HepG2 (cell line): ENCODE results near the gene MYH7. TPM values are rescaled to one million over a fixed set of nuclear protein-coding genes. Genes with fewer than 3 reads are reported as not detected.

Experiments
- CBFB ChIP-seq: sonication (generic); formaldehyde crosslinking; IDR thresholded peaks from 2 replicates; pipeline ENCODE4 v1.4.0; 2020; ENCODE audit warnings: missing genetic modification reagents
- HMG20A ChIP-seq: IDR thresholded peaks from 2 replicates; pipeline ENCODE4 v1.6.1; 2016; ENCODE audit warnings: borderline replicate concordance
- KMT2B ChIP-seq: IDR thresholded peaks from 2 replicates; pipeline ENCODE4 v1.6.1; 2016; ENCODE audit warnings: missing genetic modification reagents, missing compliant biosample characterization
- SMARCC2 ChIP-seq: fragments of 450-650 bp; IDR thresholded peaks from 2 replicates; pipeline ENCODE4 v1.6.1; 2017; ENCODE audit warnings: antibody characterized with exemption, mild to moderate bottlenecking
- TMF1 ChIP-seq: sonication (generic); formaldehyde crosslinking; IDR thresholded peaks from 2 replicates; pipeline ENCODE4 v1.8.1; 2022; ENCODE audit warnings: low read depth, missing genetic modification reagents
- ZNF230 ChIP-seq: sonication (generic); formaldehyde crosslinking; IDR thresholded peaks from 2 replicates; pipeline ENCODE4 v1.4.0; 2020; ENCODE audit warnings: mild to moderate bottlenecking, missing genetic modification reagents
- ZNF367 ChIP-seq: sonication (generic); formaldehyde crosslinking; IDR thresholded peaks from 2 replicates; pipeline ENCODE4 v1.4.0; 2020; ENCODE audit warnings: missing genetic modification reagents, borderline replicate concordance
- ZNF451 ChIP-seq: sonication (generic); formaldehyde crosslinking; IDR thresholded peaks from 2 replicates; pipeline ENCODE4 v1.5.0; 2020; ENCODE audit warnings: mild to moderate bottlenecking, missing genetic modification reagents
- ZNF496 ChIP-seq: sonication (generic); formaldehyde crosslinking; IDR thresholded peaks from 2 replicates; pipeline ENCODE4 v1.8.1; 2023; ENCODE audit warnings: mild to moderate bottlenecking, moderate library complexity, missing genetic modification reagents; ENCODE audit not compliant: insufficient replicate concordance
- ZNF780A ChIP-seq: sonication (generic); formaldehyde crosslinking; IDR thresholded peaks from 2 replicates; pipeline ENCODE4 v1.8.0; 2022; ENCODE audit warnings: mild to moderate bottlenecking, missing genetic modification reagents, moderate library complexity
- ZNF891 ChIP-seq: sonication (generic); formaldehyde crosslinking; IDR thresholded peaks from 2 replicates; pipeline ENCODE4 v1.5.0; 2020; ENCODE audit warnings: mild to moderate bottlenecking, missing genetic modification reagents
- polyA plus RNA-seq, 8 experiments: library from polyadenylated mRNA; depleted of rRNA in 3 of 8; stranded (reverse) in 7 of 8; unstranded in 1 of 8; fragments of >200 nt; fragmentation: Illumina TruSeq in 4 of 8; extraction: Trizol in 4 of 8; gene quantifications; 2 replicates each; pipeline versions ENCODE4 v1.2.1 to v1.2.3, GENCODE V29; 2011 to 2016; ENCODE audit warnings: low read depth in 4 of 8, missing spikeins in 1 of 8, mixed read lengths in 1 of 8; ENCODE audit not compliant: insufficient read depth in 1 of 8
- total RNA-seq, 5 experiments: library from RNA; depleted of rRNA; stranded (reverse); fragments of >200 nt; fragmentation: Illumina TruSeq; extraction: Trizol; gene quantifications; 2 replicates each; pipeline ENCODE4 v1.2.3, GENCODE V29; 2016; ENCODE audit warnings: low read depth in 1 of 5
- TF ChIP-seq, protein P1 (sequence below): sonication (generic); formaldehyde crosslinking; conservative IDR thresholded peaks from 2 replicates; pipeline ENCODE4 v1.8.0; 2022; ENCODE audit warnings: missing genetic modification reagents
- TF ChIP-seq, protein P2 (sequence below): sonication (generic); formaldehyde crosslinking; IDR thresholded peaks from 2 replicates; pipeline ENCODE4 v1.4.0; 2020; ENCODE audit warnings: mild to moderate bottlenecking, missing genetic modification reagents
- TF ChIP-seq, protein P3 (sequence below): IDR thresholded peaks from 2 replicates; pipeline ENCODE4 v1.6.1; 2016; ENCODE audit warnings: low read depth
- TF ChIP-seq, protein P4 (sequence below): sonication (generic); formaldehyde crosslinking; IDR thresholded peaks from 2 replicates; pipeline ENCODE4 v1.5.1; 2020; ENCODE audit warnings: missing genetic modification reagents, mild to moderate bottlenecking, borderline replicate concordance
- TF ChIP-seq, protein P5 (sequence below): sonication (generic); formaldehyde crosslinking; conservative IDR thresholded peaks from 2 replicates; pipeline ENCODE4 v1.4.0; 2020; ENCODE audit warnings: missing genetic modification reagents
- TF ChIP-seq, protein P6 (sequence below): sonication (generic); formaldehyde crosslinking; IDR thresholded peaks from 2 replicates; pipeline ENCODE4 v1.4.0; 2020; ENCODE audit warnings: mild to moderate bottlenecking, missing genetic modification reagents

MYH7 gene
- total and polyA plus RNA-seq, 2 of the 13 experiments (the other 11 are each of a cell fraction or from before 2014, with no cell fraction given), result 0.04 TPM; not detected in 1

DNA sequence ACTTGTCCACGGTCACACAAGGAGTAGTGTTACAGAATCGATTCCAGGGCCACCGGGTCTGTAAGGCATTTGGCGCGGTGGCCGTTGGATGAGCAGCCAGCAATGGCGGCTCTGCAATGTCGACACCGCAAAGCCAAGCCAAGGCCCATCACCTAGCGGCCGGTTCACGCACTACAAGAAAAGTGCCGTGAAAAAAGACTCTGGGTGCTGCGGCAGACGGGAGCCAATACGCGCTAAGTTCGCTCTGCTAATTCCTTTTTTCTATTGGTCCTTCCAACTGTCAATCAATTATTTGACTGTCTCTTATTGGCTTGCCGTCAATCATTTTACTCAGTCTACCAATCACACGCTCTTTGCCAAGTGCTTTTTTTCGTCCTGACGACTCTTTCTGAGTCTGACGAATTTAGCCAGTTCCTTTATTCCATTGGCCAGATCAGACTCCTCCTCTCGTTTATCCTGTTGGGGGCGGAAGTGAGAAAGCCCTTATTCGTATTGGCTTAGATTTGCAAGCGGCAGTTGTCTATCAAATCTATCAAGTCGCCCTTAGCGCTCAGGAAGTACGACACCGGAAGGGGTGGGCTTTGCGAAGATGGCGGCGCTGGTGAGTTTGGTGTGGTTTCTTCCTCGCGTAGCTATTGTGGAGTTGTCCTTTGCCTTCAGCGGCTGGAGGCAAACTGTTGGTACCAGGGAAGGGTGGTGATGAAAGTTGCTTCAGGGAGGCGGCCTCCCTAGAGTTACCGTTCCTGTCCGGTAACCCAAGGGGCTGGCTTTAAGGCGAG lies 33.9 kb upstream of the MYH7 start, which contains the start of gene NGDN (continued):
- TF ChIP-seq, protein P1, sequence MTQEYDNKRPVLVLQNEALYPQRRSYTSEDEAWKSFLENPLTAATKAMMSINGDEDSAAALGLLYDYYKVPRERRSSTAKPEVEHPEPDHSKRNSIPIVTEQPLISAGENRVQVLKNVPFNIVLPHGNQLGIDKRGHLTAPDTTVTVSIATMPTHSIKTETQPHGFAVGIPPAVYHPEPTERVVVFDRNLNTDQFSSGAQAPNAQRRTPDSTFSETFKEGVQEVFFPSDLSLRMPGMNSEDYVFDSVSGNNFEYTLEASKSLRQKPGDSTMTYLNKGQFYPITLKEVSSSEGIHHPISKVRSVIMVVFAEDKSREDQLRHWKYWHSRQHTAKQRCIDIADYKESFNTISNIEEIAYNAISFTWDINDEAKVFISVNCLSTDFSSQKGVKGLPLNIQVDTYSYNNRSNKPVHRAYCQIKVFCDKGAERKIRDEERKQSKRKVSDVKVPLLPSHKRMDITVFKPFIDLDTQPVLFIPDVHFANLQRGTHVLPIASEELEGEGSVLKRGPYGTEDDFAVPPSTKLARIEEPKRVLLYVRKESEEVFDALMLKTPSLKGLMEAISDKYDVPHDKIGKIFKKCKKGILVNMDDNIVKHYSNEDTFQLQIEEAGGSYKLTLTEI (CRISPR knock-in tag), result no peak
- TF ChIP-seq, protein P2, sequence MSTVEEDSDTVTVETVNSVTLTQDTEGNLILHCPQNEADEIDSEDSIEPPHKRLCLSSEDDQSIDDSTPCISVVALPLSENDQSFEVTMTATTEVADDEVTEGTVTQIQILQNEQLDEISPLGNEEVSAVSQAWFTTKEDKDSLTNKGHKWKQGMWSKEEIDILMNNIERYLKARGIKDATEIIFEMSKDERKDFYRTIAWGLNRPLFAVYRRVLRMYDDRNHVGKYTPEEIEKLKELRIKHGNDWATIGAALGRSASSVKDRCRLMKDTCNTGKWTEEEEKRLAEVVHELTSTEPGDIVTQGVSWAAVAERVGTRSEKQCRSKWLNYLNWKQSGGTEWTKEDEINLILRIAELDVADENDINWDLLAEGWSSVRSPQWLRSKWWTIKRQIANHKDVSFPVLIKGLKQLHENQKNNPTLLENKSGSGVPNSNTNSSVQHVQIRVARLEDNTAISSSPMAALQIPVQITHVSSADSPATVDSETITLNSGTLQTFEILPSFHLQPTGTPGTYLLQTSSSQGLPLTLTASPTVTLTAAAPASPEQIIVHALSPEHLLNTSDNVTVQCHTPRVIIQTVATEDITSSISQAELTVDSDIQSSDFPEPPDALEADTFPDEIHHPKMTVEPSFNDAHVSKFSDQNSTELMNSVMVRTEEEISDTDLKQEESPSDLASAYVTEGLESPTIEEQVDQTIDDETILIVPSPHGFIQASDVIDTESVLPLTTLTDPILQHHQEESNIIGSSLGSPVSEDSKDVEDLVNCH, result peak; percentile 80; the same call in 1 of the 2 replicates
- TF ChIP-seq, protein P3, sequence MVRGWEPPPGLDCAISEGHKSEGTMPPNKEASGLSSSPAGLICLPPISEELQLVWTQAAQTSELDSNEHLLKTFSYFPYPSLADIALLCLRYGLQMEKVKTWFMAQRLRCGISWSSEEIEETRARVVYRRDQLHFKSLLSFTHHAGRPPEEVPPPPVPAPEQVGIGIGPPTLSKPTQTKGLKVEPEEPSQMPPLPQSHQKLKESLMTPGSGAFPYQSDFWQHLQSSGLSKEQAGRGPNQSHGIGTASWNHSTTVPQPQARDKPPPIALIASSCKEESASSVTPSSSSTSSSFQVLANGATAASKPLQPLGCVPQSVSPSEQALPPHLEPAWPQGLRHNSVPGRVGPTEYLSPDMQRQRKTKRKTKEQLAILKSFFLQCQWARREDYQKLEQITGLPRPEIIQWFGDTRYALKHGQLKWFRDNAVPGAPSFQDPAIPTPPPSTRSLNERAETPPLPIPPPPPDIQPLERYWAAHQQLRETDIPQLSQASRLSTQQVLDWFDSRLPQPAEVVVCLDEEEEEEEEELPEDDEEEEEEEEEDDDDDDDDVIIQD (CRISPR knock-in tag), result peak; percentile 100
- TF ChIP-seq ZNF367 (peak; percentile 88; the same call in 1 of the 2 replicates), CBFB (CRISPR knock-in tag) (peak; percentile 91), TMF1 (CRISPR knock-in tag) (peak; percentile 62), HMG20A (CRISPR knock-in tag) (no peak), ZNF230 (CRISPR knock-in tag) (peak; percentile 94), ZNF451 (CRISPR knock-in tag) (peak; percentile 91), ZNF891 (CRISPR knock-in tag) (peak; percentile 85; the same call in 1 of the 2 replicates), SMARCC2 (no peak), ZNF780A (CRISPR knock-in tag) (no peak), KMT2B (CRISPR knock-in tag) (peak; percentile 96), ZNF496 (CRISPR knock-in tag) (no peak)
- TF ChIP-seq, protein P4, sequence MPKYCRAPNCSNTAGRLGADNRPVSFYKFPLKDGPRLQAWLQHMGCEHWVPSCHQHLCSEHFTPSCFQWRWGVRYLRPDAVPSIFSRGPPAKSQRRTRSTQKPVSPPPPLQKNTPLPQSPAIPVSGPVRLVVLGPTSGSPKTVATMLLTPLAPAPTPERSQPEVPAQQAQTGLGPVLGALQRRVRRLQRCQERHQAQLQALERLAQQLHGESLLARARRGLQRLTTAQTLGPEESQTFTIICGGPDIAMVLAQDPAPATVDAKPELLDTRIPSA (CRISPR knock-in tag), result no peak
- TF ChIP-seq, protein P5, sequence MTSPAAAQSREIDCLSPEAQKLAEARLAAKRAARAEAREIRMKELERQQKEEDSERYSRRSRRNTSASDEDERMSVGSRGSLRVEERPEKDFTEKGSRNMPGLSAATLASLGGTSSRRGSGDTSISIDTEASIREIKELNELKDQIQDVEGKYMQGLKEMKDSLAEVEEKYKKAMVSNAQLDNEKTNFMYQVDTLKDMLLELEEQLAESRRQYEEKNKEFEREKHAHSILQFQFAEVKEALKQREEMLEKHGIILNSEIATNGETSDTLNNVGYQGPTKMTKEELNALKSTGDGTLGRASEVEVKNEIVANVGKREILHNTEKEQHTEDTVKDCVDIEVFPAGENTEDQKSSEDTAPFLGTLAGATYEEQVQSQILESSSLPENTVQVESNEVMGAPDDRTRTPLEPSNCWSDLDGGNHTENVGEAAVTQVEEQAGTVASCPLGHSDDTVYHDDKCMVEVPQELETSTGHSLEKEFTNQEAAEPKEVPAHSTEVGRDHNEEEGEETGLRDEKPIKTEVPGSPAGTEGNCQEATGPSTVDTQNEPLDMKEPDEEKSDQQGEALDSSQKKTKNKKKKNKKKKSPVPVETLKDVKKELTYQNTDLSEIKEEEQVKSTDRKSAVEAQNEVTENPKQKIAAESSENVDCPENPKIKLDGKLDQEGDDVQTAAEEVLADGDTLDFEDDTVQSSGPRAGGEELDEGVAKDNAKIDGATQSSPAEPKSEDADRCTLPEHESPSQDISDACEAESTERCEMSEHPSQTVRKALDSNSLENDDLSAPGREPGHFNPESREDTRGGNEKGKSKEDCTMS (CRISPR knock-in tag), result no peak
- TF ChIP-seq, protein P6, sequence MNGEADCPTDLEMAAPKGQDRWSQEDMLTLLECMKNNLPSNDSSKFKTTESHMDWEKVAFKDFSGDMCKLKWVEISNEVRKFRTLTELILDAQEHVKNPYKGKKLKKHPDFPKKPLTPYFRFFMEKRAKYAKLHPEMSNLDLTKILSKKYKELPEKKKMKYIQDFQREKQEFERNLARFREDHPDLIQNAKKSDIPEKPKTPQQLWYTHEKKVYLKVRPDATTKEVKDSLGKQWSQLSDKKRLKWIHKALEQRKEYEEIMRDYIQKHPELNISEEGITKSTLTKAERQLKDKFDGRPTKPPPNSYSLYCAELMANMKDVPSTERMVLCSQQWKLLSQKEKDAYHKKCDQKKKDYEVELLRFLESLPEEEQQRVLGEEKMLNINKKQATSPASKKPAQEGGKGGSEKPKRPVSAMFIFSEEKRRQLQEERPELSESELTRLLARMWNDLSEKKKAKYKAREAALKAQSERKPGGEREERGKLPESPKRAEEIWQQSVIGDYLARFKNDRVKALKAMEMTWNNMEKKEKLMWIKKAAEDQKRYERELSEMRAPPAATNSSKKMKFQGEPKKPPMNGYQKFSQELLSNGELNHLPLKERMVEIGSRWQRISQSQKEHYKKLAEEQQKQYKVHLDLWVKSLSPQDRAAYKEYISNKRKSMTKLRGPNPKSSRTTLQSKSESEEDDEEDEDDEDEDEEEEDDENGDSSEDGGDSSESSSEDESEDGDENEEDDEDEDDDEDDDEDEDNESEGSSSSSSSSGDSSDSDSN, result peak; percentile 64; the same call in 1 of the 2 replicates
